Activated naive CD4-positive, alpha-beta T cell treated with anti-CD3 and anti-CD28 coated beads for 36 hours (primary cell): ENCODE data around the gene WNT11. TPM values are rescaled to one million over a fixed set of nuclear protein-coding genes. Genes with fewer than 3 reads are reported as not detected.

Experiments used
- CTCF ChIA-PET: fragments of 350-600 bp; sonication (Branson Sonifier 250); formaldehyde crosslinking; loops from one replicate; lab custom pipeline; 2021; ENCODE audit warnings: antibody characterized with exemption; lab: Charles Lee
- DNase-seq: peaks from one replicate; pipeline ENCODE4 v3.0.0-alpha.2; 2020
- H3K27ac Mint-ChIP-seq: one replicate; pipeline ENCODE4 v1.8.0; 2021; ENCODE audit warnings: mild to moderate bottlenecking, mixed read lengths
- H3K27me3 Mint-ChIP-seq: one replicate; pipeline ENCODE4 v1.8.0; 2021; ENCODE audit warnings: low read depth, mixed read lengths
- H3K36me3 Mint-ChIP-seq: one replicate; pipeline ENCODE4 v1.8.0; 2021; ENCODE audit warnings: low read depth, mixed read lengths
- H3K4me1 Mint-ChIP-seq: one replicate; pipeline ENCODE4 v1.8.0; 2021; ENCODE audit warnings: low read depth, mixed read lengths
- H3K4me3 Mint-ChIP-seq: one replicate; pipeline ENCODE4 v1.8.0; 2021; ENCODE audit warnings: mild to moderate bottlenecking, moderate library complexity, mixed read lengths
- H3K9me3 Mint-ChIP-seq: one replicate; pipeline ENCODE4 v1.8.0; 2021; ENCODE audit warnings: mixed read lengths
- intact Hi-C: fragments of 100-400 bp; cut with micrococcal nuclease; formaldehyde crosslinking; loops from one replicate; pipeline ENCODE4 v1.15.1; 2023
- total RNA-seq, 2 experiments: library from RNA; stranded (reverse); gene quantifications; one replicate each; pipeline ENCODE4 v1.2.3, GENCODE V29; 2021

WNT11 gene
- not detected for total RNA-seq

DNA sequence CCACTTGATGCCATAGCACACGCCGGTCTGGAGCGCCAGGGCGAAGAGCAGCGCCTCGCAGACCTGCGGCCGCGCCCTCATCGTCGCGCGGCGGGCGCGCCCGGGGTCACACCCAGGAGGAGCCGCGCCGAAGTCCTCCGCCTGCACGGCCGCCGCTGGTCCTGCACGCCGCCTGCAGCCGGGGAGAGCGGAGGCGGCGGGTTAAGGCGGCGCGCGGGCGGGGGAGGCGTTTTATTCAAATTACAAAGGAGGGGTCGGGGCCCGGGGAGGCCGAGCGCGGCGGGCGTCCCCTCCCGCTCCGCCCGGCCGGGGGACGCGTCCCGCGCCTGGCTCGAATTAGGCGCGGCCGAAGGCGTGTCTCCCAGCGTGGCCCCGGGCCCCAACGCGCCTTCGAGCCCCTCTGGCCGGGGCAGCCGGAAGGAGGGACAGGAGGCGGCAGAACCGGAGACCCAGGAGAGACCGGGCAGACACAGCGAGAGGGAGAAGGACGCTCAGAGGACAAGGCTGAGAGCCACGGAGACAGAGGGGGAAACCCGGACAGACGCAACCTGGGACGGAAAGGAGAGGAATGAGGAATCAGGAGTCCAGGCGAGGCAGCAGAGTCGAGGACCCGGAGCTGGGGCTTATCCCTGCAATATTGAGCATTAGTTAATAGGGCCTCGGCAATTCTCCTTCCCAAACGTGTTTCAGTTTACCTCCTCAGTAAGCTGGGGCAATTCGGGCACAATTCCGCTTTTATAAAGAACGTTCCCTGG is at the start of gene WNT11:
Gene WNT11, minus strand, starts transcription at position 176 of the 755 bp plus-strand sequence. Its CDS starts 95 bp downstream, at position 81.
- Mint-ChIP-seq H3K36me3 (no peaks in the 10 kb centered on the region), H3K27me3 (peaks cover 54% of the 10 kb centered on the region), H3K4me1 (peaks cover 12% of the 10 kb centered on the region), H3K9me3 (no peaks in the 10 kb centered on the region), H3K27ac (no peak within 1 kb of the TSS), H3K4me3 (peak within 1 kb of the TSS; percentile 68)
- intact Hi-C loops = loop anchor here (1.0 to 5.0 kb wide), 6 partner anchors 29 to 474 kb away; no protein-coding TSS in a partner anchor
- CTCF ChIA-PET = interaction anchor here (0.7 to 5.0 kb wide), 23 partner anchors 9 to 1178 kb away, joined by 3 to 73 read pairs (median 6); no protein-coding TSS in a partner anchor
- DNase-seq = peak; percentile 14

GRCh38 chr11:76253416-76253815 is 47.1 kb upstream of the WNT11 start:
- H3K27me3 Mint-ChIP-seq = no peaks in the 10 kb centered on the region
- no peaks in the 10 kb centered on the region for H3K4me1 Mint-ChIP-seq
- peaks cover 11% of the 10 kb centered on the region for H3K9me3 Mint-ChIP-seq
- DNase-seq = no peak
- no peak overlapping the region for H3K27ac Mint-ChIP-seq
- CTCF ChIA-PET = interaction anchor here (0.6 to 1.0 kb wide), 2 partner anchors 69 to 1379 kb away, joined by 3 read pairs; no protein-coding TSS in a partner anchor
- intact Hi-C loops = no loop called here
- no peaks in the 10 kb centered on the region for H3K36me3 Mint-ChIP-seq
- no peak overlapping the region for H3K4me3 Mint-ChIP-seq

- Mint-ChIP-seq H3K36me3 (no peaks in the 10 kb centered on the region), H3K4me3 (no peak overlapping the region), H3K9me3 (peaks cover 11% of the 10 kb centered on the region), H3K4me1 (no peaks in the 10 kb centered on the region), H3K27me3 (no peaks in the 10 kb centered on the region), H3K27ac (no peak overlapping the region)
- DNase-seq = no peak
- CTCF ChIA-PET = no interaction called here
- intact Hi-C loops = no loop called here
Measured at GRCh38 chr11:76252631-76253070, 46.3 kb upstream of the WNT11 start.

DNA sequence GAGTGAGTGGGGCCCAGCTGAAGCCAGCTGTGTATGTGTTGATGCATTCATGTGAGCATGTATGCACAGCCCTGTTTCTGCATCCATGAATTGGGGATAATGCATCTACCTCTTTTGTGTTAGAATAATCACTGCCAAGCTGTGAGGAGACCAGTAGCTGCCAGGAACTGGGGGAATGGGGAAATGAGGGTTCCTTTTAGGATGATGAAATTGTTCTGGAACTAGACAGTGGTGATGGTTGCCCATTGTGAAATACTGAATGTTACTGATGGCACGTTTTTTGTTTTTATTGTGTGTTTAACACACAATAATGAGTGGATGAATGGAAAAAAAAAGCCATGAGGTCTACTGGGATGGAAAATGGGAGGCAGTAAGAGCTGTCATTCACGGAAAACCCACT is 45.3 kb upstream of the WNT11 start:
- no peaks in the 10 kb centered on the region for H3K4me1 Mint-ChIP-seq
- H3K36me3 Mint-ChIP-seq = no peaks in the 10 kb centered on the region
- no peak overlapping the region for H3K27ac Mint-ChIP-seq
- CTCF ChIA-PET = no interaction called here
- DNase-seq = no peak
- peaks cover 11% of the 10 kb centered on the region for H3K9me3 Mint-ChIP-seq
- intact Hi-C loops = no loop called here
- H3K4me3 Mint-ChIP-seq = no peak overlapping the region
- no peaks in the 10 kb centered on the region for H3K27me3 Mint-ChIP-seq

GRCh38 chr11:76251226-76251575 is 44.9 kb upstream of the WNT11 start:
- CTCF ChIA-PET = interaction anchor here (2.8 kb wide), 1 partner anchor 43 kb away, joined by 9 read pairs; no protein-coding TSS in a partner anchor
- no peak for DNase-seq
- intact Hi-C loops = no loop called here
- Mint-ChIP-seq H3K4me1 (no peaks in the 10 kb centered on the region), H3K27ac (no peak overlapping the region), H3K4me3 (no peak overlapping the region), H3K9me3 (peaks cover 11% of the 10 kb centered on the region), H3K36me3 (no peaks in the 10 kb centered on the region), H3K27me3 (no peaks in the 10 kb centered on the region)

DNA sequence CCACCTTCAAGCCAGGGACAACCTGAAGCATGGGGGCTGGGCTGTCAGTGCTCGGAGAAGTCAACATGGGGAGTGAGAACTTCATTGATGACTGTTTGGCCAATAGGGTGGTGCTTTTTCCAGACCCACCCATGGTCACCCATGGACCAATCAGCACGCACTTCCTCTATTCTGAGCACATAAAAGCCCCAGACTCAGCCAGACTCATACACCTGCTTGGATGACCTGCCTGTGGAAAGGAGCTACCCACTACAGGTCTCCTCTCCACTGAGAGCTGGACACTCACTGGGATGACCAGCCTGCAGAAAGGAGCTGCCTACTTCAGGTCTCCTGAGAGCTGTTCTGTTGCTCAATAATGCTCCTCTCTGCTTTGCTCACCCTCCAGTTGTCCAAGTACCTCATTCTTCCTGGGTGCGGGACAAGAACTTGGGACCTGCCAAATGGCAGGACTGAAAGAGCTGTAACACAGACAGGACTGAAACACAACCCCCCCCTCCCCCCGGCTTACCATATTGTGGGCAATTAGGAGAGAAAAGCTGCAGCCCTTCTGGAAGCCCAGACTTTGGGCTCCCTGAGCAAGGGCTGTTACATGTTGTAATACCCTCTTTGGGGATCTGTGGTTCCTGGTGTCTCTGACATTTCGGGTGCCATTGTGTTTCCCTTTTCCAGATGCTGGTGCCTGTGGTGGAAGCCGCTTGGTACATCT is 44.4 kb upstream of the WNT11 start:
- H3K4me1 Mint-ChIP-seq = no peaks in the 10 kb centered on the region
- intact Hi-C loops = no loop called here
- H3K27me3 Mint-ChIP-seq = no peaks in the 10 kb centered on the region
- peaks cover 11% of the 10 kb centered on the region for H3K9me3 Mint-ChIP-seq
- CTCF ChIA-PET = interaction anchor here (2.8 kb wide), 1 partner anchor 43 kb away, joined by 9 read pairs; no protein-coding TSS in a partner anchor
- H3K27ac Mint-ChIP-seq = no peak overlapping the region
- DNase-seq = no peak
- no peaks in the 10 kb centered on the region for H3K36me3 Mint-ChIP-seq
- H3K4me3 Mint-ChIP-seq = no peak overlapping the region

DNA sequence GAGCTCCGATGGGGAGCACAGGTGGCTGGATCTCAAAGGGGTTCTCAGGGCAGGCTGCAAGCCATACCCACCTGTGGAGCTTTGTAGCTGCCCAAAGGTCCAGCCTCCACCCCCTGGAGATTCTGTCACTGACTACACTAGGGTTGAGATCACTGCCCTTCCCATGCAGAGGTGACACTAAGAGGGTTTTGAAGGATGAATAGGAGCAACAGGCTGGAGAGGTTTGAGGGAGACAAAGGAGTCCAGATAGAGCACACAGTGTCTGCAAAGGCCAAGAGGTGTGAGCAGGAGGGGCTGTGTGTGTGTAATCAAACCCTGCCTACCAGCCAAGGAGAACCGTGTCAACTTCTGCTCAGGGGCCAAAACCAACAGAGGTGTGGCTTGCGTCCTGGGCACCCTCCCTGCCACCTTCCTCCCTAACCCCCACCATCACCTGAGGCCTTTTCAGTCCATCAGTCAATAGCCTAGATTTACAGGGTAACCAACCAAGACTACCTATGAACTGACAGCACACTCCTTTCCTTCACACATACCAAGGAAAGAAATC is 43.0 kb upstream of the WNT11 start:
- no peak for DNase-seq
- Mint-ChIP-seq H3K4me1 (no peaks in the 10 kb centered on the region), H3K9me3 (peaks cover 11% of the 10 kb centered on the region), H3K4me3 (no peak overlapping the region), H3K36me3 (no peaks in the 10 kb centered on the region), H3K27ac (no peak overlapping the region), H3K27me3 (no peaks in the 10 kb centered on the region)
- CTCF ChIA-PET = interaction anchor here (2.8 kb wide), 1 partner anchor 41 kb away, joined by 9 read pairs; no protein-coding TSS in a partner anchor
- intact Hi-C loops = no loop called here

GRCh38 chr11:76248210-76248609 is 41.9 kb upstream of the WNT11 start:
- Mint-ChIP-seq H3K4me3 (no peak overlapping the region), H3K27me3 (no peaks in the 10 kb centered on the region), H3K9me3 (peaks cover 11% of the 10 kb centered on the region), H3K36me3 (no peaks in the 10 kb centered on the region), H3K4me1 (no peaks in the 10 kb centered on the region), H3K27ac (no peak overlapping the region)
- CTCF ChIA-PET = interaction anchor here (2.0 kb wide), 1 partner anchor 40 kb away, joined by 6 read pairs; no protein-coding TSS in a partner anchor
- intact Hi-C loops = no loop called here
- DNase-seq = no peak

GRCh38 chr11:76247091-76247490 is 40.8 kb upstream of the WNT11 start:
- Mint-ChIP-seq H3K27ac (no peak overlapping the region), H3K4me1 (no peaks in the 10 kb centered on the region), H3K27me3 (no peaks in the 10 kb centered on the region), H3K4me3 (no peak overlapping the region), H3K36me3 (no peaks in the 10 kb centered on the region), H3K9me3 (peaks cover 11% of the 10 kb centered on the region)
- CTCF ChIA-PET = interaction anchor here (2.0 kb wide), 1 partner anchor 39 kb away, joined by 6 read pairs; no protein-coding TSS in a partner anchor
- intact Hi-C loops = no loop called here
- DNase-seq = no peak

DNA sequence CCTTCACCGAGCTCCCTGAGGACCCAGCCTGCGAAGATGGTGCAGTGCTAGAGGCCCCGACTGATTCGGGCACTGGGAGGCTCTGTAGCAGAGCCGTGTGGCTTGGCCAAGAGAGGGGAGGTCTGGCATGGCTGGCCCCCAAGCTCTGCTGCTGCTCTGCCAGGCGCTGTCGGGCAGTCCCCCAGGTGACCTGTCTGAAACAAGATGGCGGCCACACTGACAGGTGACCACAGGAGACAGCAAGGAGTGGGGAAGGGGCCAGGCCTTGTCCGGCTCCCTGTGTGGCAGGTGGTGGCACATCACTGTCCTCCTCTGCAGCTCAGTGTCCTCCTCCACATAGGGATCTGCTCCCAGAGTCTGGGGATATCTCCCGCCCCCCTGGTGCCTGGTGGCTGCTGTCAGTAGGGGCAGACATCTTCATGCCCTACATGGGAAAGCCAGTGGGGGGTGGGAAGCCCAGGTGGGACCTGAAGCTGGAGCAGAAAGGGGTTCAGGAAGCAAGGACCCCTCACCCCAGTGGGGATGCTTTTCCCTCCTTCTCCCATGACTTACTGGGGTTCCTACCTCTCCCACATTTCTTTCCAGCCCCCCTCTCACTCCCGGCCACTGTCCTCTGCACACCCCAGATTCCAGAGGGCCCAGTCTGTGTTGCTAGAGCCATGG is 40.1 kb upstream of the WNT11 start:
- Mint-ChIP-seq H3K9me3 (peaks cover 6% of the 10 kb centered on the region), H3K27ac (no peak overlapping the region), H3K36me3 (no peaks in the 10 kb centered on the region), H3K4me1 (no peaks in the 10 kb centered on the region), H3K27me3 (no peaks in the 10 kb centered on the region), H3K4me3 (no peak overlapping the region)
- intact Hi-C loops = no loop called here
- DNase-seq = no peak
- CTCF ChIA-PET = interaction anchor here (1.0 to 2.0 kb wide), 3 partner anchors 37 to 39 kb away, joined by 3 to 6 read pairs (median 4); no protein-coding TSS in a partner anchor

GRCh38 chr11:76245720-76246119 is 39.4 kb upstream of the WNT11 start:
- CTCF ChIA-PET = interaction anchor here (1.0 to 1.6 kb wide), 2 partner anchors 36 to 39 kb away, joined by 3 to 4 read pairs; no protein-coding TSS in a partner anchor
- no peaks in the 10 kb centered on the region for H3K4me1 Mint-ChIP-seq

More at GRCh38 chr11:76245720-76246119, 39.4 kb upstream of the WNT11 start:
- intact Hi-C loops = no loop called here
- Mint-ChIP-seq H3K9me3 (peaks cover 2% of the 10 kb centered on the region), H3K27ac (no peak overlapping the region), H3K27me3 (no peaks in the 10 kb centered on the region), H3K36me3 (no peaks in the 10 kb centered on the region), H3K4me3 (no peak overlapping the region)
- no peak for DNase-seq
